Loucy (cell line): ENCODE data around the gene KCNQ5.

Experiments used
- H2AFZ ChIP-seq: fragments of 200-600 bp; sonication (generic); 2 replicates; pipeline ENCODE4 v1.6.0; 2016; ENCODE audit warnings: antibody characterized with exemption, mild to moderate bottlenecking, low read length, moderate library complexity
- H3F3A ChIP-seq: fragments of 200-600 bp; 2 replicates; pipeline ENCODE4 v1.6.0; 2016; ENCODE audit warnings: antibody characterized with exemption, low read depth, mild to moderate bottlenecking
- H3K27me3 ChIP-seq: fragments of 200-600 bp; sonication (generic); 2 replicates; pipeline ENCODE4 v1.6.1; 2014; ENCODE audit warnings: low read length, mild to moderate bottlenecking; ENCODE audit not compliant: insufficient read depth, poor library complexity, severe bottlenecking
- H3K36me3 ChIP-seq: fragments of 200-600 bp; sonication (generic); 2 replicates; pipeline ENCODE4 v1.6.1; 2016; ENCODE audit warnings: low read length; ENCODE audit not compliant: insufficient read depth
- H3K4me1 ChIP-seq: fragments of 200-600 bp; sonication (generic); 2 replicates; pipeline ENCODE4 v1.5.1; 2014; ENCODE audit warnings: low read length, mild to moderate bottlenecking; ENCODE audit not compliant: insufficient read depth, poor library complexity, severe bottlenecking
- H3K4me2 ChIP-seq: fragments of 200-600 bp; sonication (generic); 2 replicates; pipeline ENCODE4 v1.6.0; 2014; ENCODE audit warnings: antibody characterized with exemption, low read length, low read depth, mild to moderate bottlenecking; ENCODE audit not compliant: poor library complexity, severe bottlenecking
- H3K4me3 ChIP-seq: fragments of 200-600 bp; sonication (generic); 2 replicates; pipeline ENCODE4 v1.5.1; 2014; ENCODE audit warnings: low read length, mild to moderate bottlenecking, mixed read lengths; ENCODE audit not compliant: poor library complexity, severe bottlenecking
- H3K79me2 ChIP-seq: fragments of 200-600 bp; sonication (generic); 2 replicates; pipeline ENCODE4 v1.6.1; 2014; ENCODE audit warnings: low read length; ENCODE audit not compliant: insufficient read depth
- H3K9ac ChIP-seq: fragments of 200-600 bp; sonication (generic); 2 replicates; pipeline ENCODE4 v1.6.0; 2014; ENCODE audit warnings: mild to moderate bottlenecking, low read depth, low read length, moderate library complexity; ENCODE audit not compliant: poor library complexity, severe bottlenecking
- H3K9me2 ChIP-seq: fragments of 200-600 bp; sonication (generic); replicated peaks from 2 replicates; pipeline ENCODE4 v1.6.1; 2016; ENCODE audit warnings: low read depth, low read length, mixed read lengths
- H3K9me3 ChIP-seq: fragments of 200-600 bp; sonication (generic); 2 replicates; pipeline ENCODE4 v1.6.1; 2014; ENCODE audit warnings: mild to moderate bottlenecking, antibody characterized with exemption, low read length, low read depth; ENCODE audit not compliant: insufficient read depth
- H4K20me1 ChIP-seq: fragments of 200-600 bp; sonication (generic); 2 replicates; pipeline ENCODE4 v1.6.0; 2014; ENCODE audit warnings: antibody characterized with exemption, low read length, mild to moderate bottlenecking; ENCODE audit not compliant: insufficient read depth, poor library complexity, severe bottlenecking
- EZH2phosphoT487 ChIP-seq: fragments of 200-600 bp; IDR thresholded peaks from 2 replicates; pipeline ENCODE4 v1.6.1; 2018; ENCODE audit warnings: antibody characterized with exemption, mild to moderate bottlenecking, moderate library complexity, borderline replicate concordance
- TF ChIP-seq, protein P1 (sequence below): fragments of 200-600 bp; sonication (generic); conservative IDR thresholded peaks from 2 replicates; pipeline ENCODE4 v1.5.1; 2014; ENCODE audit warnings: mild to moderate bottlenecking, antibody characterized with exemption, low read length

The KCNQ5 gene

GRCh38 chr6:72709431-72709830 is 87.6 kb downstream of the KCNQ5 start:
- Histone ChIP-seq H3K27me3 (no peaks in the 10 kb centered on the region), H3K4me2 (no peak overlapping the region), H4K20me1 (no peaks in the 10 kb centered on the region), H3K9me3 (no peaks in the 10 kb centered on the region), H3K36me3 (no peaks in the 10 kb centered on the region), H3K4me1 (no peaks in the 10 kb centered on the region), H3K4me3 (no peak overlapping the region), H3F3A (no peaks in the 10 kb centered on the region), H3K9me2 (no peaks in the 10 kb centered on the region), H2AFZ (no peak overlapping the region), H3K9ac (no peak overlapping the region), H3K79me2 (no peaks in the 10 kb centered on the region)
- no peak for TF ChIP-seq EZH2phosphoT487
- TF ChIP-seq, protein P1, sequence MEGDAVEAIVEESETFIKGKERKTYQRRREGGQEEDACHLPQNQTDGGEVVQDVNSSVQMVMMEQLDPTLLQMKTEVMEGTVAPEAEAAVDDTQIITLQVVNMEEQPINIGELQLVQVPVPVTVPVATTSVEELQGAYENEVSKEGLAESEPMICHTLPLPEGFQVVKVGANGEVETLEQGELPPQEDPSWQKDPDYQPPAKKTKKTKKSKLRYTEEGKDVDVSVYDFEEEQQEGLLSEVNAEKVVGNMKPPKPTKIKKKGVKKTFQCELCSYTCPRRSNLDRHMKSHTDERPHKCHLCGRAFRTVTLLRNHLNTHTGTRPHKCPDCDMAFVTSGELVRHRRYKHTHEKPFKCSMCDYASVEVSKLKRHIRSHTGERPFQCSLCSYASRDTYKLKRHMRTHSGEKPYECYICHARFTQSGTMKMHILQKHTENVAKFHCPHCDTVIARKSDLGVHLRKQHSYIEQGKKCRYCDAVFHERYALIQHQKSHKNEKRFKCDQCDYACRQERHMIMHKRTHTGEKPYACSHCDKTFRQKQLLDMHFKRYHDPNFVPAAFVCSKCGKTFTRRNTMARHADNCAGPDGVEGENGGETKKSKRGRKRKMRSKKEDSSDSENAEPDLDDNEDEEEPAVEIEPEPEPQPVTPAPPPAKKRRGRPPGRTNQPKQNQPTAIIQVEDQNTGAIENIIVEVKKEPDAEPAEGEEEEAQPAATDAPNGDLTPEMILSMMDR: no peak

- H3K4me3 ChIP-seq: no peak overlapping the region
- no peaks in the 10 kb centered on the region for H3K4me1 ChIP-seq
- no peaks in the 10 kb centered on the region for H3K79me2 ChIP-seq
- no peak overlapping the region for H3K9ac ChIP-seq
- TF ChIP-seq, protein P1: no peak
- TF ChIP-seq EZH2phosphoT487: no peak
- no peaks in the 10 kb centered on the region for H4K20me1 ChIP-seq
- H3K27me3 ChIP-seq: no peaks in the 10 kb centered on the region
- H3K36me3 ChIP-seq: no peaks in the 10 kb centered on the region
- H3K9me3 ChIP-seq: no peaks in the 10 kb centered on the region
- H3F3A ChIP-seq: no peaks in the 10 kb centered on the region
- no peak overlapping the region for H3K4me2 ChIP-seq
- H3K9me2 ChIP-seq: no peaks in the 10 kb centered on the region
- no peak overlapping the region for H2AFZ ChIP-seq
Measured at GRCh38 chr6:72711731-72712130, 89.9 kb downstream of the KCNQ5 start.

DNA sequence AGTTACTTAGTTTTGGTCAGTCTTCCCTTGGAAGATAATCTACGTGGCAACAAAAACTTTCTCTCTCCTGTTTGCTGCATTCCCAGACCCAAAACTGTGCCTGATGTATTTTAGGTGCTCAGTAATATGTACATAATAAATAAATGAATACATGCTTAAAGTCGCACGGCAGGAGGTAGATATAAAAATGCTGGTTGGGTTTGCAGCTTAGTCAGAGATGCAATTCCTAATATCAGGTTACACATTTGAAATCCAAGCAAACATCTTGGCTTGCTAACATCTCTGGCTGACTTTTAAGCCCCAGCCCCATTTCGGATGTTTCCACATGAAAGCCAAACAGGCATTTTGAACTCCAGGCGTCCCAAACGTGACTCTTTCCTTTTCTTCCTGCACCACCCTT is 91.0 kb downstream of the KCNQ5 start:
- Histone ChIP-seq H3K9me2 (no peaks in the 10 kb centered on the region), H3K36me3 (no peaks in the 10 kb centered on the region), H3F3A (no peaks in the 10 kb centered on the region), H3K27me3 (no peaks in the 10 kb centered on the region), H3K4me2 (no peak overlapping the region), H2AFZ (no peak overlapping the region), H3K9me3 (no peaks in the 10 kb centered on the region), H3K4me1 (no peaks in the 10 kb centered on the region), H3K79me2 (no peaks in the 10 kb centered on the region), H3K9ac (no peak overlapping the region), H4K20me1 (no peaks in the 10 kb centered on the region), H3K4me3 (no peak overlapping the region)
- TF ChIP-seq EZH2phosphoT487: no peak
- TF ChIP-seq, protein P1: no peak
